Measurements from ENCODE around the gene MAPK14.
"Not testable (repeated sequence)": the region's sequence is repeated elsewhere in the genome, so short reads cannot be mapped to it uniquely, and the experiment has no call there.

GRCh38 chr6:35980126-35980525 lies 47.5 kb upstream of the MAPK14 start:
- not testable (repeated sequence) for TF ChIP-seq EZH2 (IDR thresholded peaks at IDR 0.05; ENCODE audit: borderline replicate concordance, low read depth, low read length, poor library complexity, severe bottlenecking); CTCF (conservative IDR thresholded peaks at IDR 0.05; ENCODE audit: low read depth, low read length)

All from A673 (cell line).